Mononuclear cell (primary cell): ENCODE measurements around the gene GJC3. TPM values are rescaled to one million over a fixed set of nuclear protein-coding genes. Genes with fewer than 3 reads are reported as not detected.
"Not testable (repeated sequence)": the region's sequence is repeated elsewhere in the genome, so short reads cannot be mapped to it uniquely, and the experiment has no call there.

ENCODE experiments used
- H3K27me3 ChIP-seq: 2 replicates; pipeline ENCODE4 v1.6.0; 2011; ENCODE audit warnings: low read length, control low read depth; ENCODE audit not compliant: insufficient read depth
- H3K4me1 ChIP-seq: 2 replicates; pipeline ENCODE4 v1.5.1; 2011; ENCODE audit warnings: mild to moderate bottlenecking, low read length, control low read depth; ENCODE audit not compliant: insufficient read depth
- H3K4me3 ChIP-seq: 2 replicates; pipeline ENCODE4 v1.5.1; 2011; ENCODE audit warnings: mild to moderate bottlenecking, low read length, moderate library complexity
- H3K9me3 ChIP-seq: 2 replicates; pipeline ENCODE4 v1.5.1; 2011; ENCODE audit warnings: low read depth, mild to moderate bottlenecking, control low read depth, low read length
- total RNA-seq: library from RNA; depleted of rRNA; stranded (reverse); fragments of >200 nt; gene quantifications from one replicate; pipeline ENCODE4 v1.2.3, GENCODE V29; 2012

The GJC3 gene
- total RNA-seq, 1 donor = 0.63 TPM

GRCh38 chr7:99949645-99950228 is 20.3 kb upstream of the GJC3 start:
- Histone ChIP-seq H3K4me1 (peaks cover 17% of the 10 kb centered on the region), H3K4me3 (no peak overlapping the region), H3K9me3 (no peaks in the 10 kb centered on the region), H3K27me3 (no peaks in the 10 kb centered on the region)

- Histone ChIP-seq H3K4me1 (peaks cover 7% of the 10 kb centered on the region), H3K4me3 (no peak overlapping the region), H3K9me3 (no peaks in the 10 kb centered on the region)
Observed at GRCh38 chr7:99947608-99948007, 18.2 kb upstream of the GJC3 start.

DNA sequence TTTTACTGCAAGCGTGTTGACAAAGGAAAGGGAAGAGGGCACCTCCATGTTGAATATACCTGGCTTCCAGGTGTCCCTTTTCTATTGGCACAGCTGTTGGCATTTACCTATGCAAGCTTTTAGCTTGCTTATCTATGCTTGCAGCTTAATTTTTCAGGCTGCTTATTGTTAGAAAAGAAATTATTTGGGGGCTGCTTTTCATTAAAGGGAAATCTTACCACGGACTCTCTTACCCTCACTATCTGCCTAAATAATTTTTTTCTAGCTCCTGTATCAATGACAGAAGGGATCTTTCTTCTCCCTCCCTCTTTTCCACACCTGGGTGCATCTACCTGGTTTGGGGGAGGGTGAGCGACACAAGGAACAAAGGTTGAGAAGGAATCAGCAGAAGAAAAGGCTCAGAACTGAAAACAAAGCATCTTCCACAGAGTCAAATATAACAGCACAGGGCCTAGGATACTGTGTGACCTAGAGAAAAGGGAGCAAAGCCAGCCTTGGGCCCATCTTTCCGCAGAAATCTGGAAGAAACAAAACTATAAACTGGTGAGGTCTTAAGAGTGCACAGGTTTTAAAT is 15.2 kb upstream of the GJC3 start:
- peaks cover 3% of the 10 kb centered on the region for H3K27me3 ChIP-seq
- H3K4me3 ChIP-seq = no peak overlapping the region
- no peaks in the 10 kb centered on the region for H3K9me3 ChIP-seq
- peaks cover 7% of the 10 kb centered on the region for H3K4me1 ChIP-seq

More at GRCh38 chr7:99947608-99948007, 18.2 kb upstream of the GJC3 start:
- no peaks in the 10 kb centered on the region for H3K27me3 ChIP-seq

DNA sequence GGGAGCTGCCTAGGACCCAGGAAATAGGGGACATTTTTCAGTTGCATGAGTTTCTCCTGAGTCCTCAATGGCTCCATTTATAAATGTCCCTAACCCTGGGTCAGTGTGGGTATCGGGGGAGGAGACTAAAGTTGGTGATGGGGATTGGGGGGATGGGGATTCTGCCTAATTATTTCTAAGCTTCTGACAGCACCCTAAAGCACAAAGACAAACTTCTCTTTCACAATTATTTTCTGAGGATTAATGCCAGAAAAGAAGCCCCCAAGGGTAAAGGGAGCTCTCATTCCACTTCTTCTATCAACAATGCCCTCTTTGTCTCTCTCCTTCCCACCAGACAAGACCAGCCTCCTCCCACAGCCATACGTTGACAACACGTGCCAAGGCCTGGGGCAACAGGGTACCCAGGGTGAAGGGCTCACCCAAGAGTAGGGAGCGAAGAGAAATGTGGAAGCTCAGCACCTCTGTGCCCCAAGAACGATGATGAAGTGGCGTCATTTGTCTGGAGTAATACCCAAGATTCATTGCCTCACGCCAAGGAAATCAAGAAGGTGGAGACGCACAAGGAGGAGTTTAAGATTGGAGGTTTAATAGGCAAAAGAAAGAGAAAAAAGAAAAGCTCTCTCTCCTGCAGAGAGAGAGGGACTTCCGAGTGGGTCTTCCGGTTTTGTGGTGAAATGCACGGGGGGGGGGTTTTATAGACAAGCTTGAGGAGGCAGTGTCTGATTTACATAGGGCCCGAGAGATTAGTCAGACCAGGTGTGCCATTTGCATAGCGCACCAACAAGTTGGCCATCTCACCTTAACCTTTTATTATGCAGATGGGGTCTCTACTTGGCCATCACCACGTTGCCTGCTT is 14.4 kb upstream of the GJC3 start:
- Histone ChIP-seq H3K9me3 (peaks cover 2% of the 10 kb centered on the region), H3K4me3 (no peak overlapping the region), H3K27me3 (peaks cover 9% of the 10 kb centered on the region), H3K4me1 (peaks cover 7% of the 10 kb centered on the region)

DNA sequence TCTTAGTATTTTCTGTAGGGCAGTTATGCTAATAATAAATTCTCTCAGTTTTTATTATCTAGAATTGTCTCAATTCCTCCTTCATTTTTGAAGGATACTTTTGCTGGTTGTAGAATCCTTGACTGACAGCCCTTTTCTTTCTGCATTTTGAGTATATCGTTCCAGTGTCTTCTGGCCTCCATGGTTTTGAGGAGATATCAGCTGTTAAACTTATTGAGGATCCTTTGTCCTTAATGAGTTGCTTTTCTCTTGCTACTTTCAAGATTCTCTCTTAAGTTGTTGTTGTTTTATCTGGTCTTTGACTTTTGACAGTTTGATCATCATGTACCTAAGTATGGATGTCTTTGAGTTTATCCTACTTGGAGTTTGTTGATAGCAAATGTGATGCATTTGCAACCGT is 8.9 kb upstream of the GJC3 start:
- H3K9me3 ChIP-seq = peaks cover 13% of the 10 kb centered on the region
- H3K4me1 ChIP-seq = no peaks in the 10 kb centered on the region
- peaks cover 23% of the 10 kb centered on the region for H3K27me3 ChIP-seq
- no peak overlapping the region for H3K4me3 ChIP-seq

DNA sequence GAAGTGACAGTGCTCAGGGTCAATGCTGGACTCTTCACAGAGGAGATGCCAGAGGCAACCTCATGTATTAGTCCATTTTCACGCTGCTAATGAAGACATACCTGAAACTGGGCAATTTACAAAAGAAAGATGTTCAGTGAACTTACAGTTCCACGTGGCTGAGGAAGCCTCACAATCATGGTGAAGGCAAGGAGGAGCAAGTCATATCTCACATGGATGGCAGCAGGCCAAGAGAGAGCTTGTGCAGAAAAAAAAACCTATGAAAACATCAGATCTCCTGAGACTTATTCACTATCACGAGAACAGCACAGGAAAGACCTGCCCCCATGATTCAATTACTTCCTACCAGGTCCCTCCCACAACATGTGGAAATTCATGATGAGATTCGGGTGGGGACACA is 5.6 kb upstream of the GJC3 start:
- Histone ChIP-seq H3K27me3 (peaks cover 20% of the 10 kb centered on the region), H3K9me3 (peaks cover 13% of the 10 kb centered on the region)
- not testable (repeated sequence) for H3K4me3 ChIP-seq

DNA sequence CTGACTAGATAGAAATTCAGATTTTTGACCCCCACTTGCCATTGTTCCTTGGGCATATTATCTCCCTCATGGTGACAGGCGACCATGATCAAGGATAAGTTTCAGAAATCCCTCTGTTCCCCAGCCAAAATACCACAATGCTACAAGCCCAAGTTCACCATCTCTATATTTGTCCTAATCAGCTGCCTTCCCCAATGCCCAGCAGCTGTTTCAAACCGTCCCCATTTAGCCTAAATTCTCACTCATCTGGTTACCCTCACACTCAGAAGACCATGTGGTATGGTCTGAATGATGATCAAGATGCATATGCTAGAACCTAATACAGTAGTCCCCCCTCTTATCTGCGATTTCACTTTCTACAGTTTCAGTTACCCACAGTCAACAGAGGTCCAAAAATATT is 956 bp upstream of the GJC3 start:
- Histone ChIP-seq H3K9me3 (no peaks in the 10 kb centered on the region), H3K27me3 (peaks cover 20% of the 10 kb centered on the region), H3K4me1 (peaks cover 12% of the 10 kb centered on the region), H3K4me3 (no peak overlapping the region)

More for the DNA sequence above, 5.6 kb upstream of the GJC3 start:
- H3K4me1 ChIP-seq = not testable (repeated sequence)

DNA sequence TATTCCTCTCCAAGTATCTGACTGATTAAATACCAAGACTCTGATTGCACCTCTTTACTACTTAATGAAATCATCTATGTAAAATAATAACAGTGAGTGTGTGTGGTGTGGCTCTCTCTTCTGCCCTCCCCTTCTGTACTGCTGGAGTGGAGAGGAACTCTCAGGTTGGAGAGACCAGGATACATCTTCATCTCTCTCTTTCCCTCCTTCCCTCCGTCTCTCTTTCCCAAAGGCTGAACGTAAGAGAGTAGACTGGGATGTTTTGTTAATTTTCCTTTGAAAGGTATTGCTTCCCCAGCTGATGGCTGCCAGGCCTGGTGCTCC is 272 bp upstream of the GJC3 start:
- H3K9me3 ChIP-seq = no peaks in the 10 kb centered on the region
- H3K4me3 ChIP-seq = no peak overlapping the region
- peaks cover 12% of the 10 kb centered on the region for H3K4me1 ChIP-seq
- H3K27me3 ChIP-seq = peaks cover 20% of the 10 kb centered on the region

- H3K27me3 ChIP-seq = peaks cover 20% of the 10 kb centered on the region
- H3K4me3 ChIP-seq = no peak overlapping the region
- H3K4me1 ChIP-seq = peaks cover 12% of the 10 kb centered on the region
- H3K9me3 ChIP-seq = no peaks in the 10 kb centered on the region
Observed at GRCh38 chr7:99928188-99928587, 1.2 kb downstream of the GJC3 start.

DNA sequence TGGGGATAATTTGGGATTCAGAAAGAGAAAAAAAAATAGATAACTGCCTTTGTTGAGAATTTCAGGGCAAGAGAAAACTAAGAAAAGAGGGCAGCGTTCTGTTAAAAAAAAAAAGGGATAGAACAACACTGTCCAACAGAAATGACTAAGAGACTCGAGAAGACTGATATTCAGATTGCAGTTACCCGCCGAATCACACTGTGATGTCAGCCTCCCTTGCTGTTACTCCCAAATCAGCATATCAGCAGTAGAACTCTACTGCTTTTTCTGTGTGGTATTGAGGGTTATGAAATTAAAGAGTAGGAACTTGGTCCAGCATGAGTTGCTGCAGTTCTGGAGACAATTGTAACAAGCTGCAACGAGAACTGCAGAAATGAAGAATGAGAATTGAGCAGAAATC is 1.9 kb downstream of the GJC3 start:
- Histone ChIP-seq H3K4me3 (no peak overlapping the region), H3K27me3 (peaks cover 20% of the 10 kb centered on the region), H3K9me3 (no peaks in the 10 kb centered on the region), H3K4me1 (peaks cover 12% of the 10 kb centered on the region)

- Histone ChIP-seq H3K4me1 (peaks cover 12% of the 10 kb centered on the region), H3K27me3 (peaks cover 20% of the 10 kb centered on the region), H3K4me3 (no peak overlapping the region), H3K9me3 (no peaks in the 10 kb centered on the region)
Observed at GRCh38 chr7:99926321-99926720, 3.1 kb downstream of the GJC3 start.

DNA sequence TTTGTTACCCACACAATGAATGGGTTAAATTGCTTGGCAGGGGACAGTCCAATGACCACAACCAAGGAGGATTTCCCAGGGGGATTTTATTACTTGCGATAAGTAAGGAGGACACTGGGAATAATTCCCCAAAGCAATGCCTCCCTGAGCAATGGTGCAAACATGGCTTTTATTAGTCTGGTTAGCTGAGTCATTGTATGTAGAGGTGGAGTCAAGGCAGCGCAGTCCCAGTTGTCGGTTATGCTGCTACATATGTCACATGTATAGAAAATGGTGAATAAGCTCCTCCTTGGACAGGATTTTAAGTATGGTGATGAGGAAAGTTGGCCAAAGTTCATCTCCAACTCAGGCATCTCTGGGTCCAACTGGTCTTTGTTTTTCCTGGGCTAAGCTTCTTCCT is 6.2 kb downstream of the GJC3 start:
- H3K9me3 ChIP-seq = no peaks in the 10 kb centered on the region
- no peak overlapping the region for H3K4me3 ChIP-seq
- H3K27me3 ChIP-seq = peaks cover 15% of the 10 kb centered on the region

DNA sequence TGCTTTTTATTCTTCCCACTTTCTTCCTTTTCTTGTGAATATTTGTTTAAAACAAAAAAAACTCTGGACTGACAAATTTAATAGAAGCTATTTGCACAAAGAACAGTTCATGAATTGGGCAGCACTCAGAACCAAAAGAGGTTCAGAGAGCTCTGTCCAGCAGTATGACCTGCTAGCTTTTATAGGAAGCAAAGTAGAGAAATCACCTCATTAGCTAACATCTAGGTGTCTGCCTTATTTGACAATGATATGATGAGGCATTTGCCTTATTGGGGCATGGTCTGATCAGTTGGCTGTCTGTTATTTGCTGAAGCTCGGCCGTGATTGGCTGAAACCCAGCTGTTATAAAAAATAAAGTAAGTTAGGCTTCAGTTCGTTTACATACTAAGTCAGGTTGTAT is 9.3 kb downstream of the GJC3 start:
- peaks cover 39% of the 10 kb centered on the region for H3K4me1 ChIP-seq

More for the DNA sequence above, 6.2 kb downstream of the GJC3 start:
- peaks cover 15% of the 10 kb centered on the region for H3K4me1 ChIP-seq

GRCh38 chr7:99919814-99920112 is 9.7 kb downstream of the GJC3 start:
- Histone ChIP-seq H3K27me3 (no peaks in the 10 kb centered on the region), H3K4me1 (peaks cover 39% of the 10 kb centered on the region), H3K9me3 (no peaks in the 10 kb centered on the region), H3K4me3 (peak overlapping the region; percentile 87)

More for the DNA sequence above, 9.3 kb downstream of the GJC3 start:
- Histone ChIP-seq H3K27me3 (no peaks in the 10 kb centered on the region), H3K9me3 (no peaks in the 10 kb centered on the region), H3K4me3 (peak overlapping the region; percentile 87)

DNA sequence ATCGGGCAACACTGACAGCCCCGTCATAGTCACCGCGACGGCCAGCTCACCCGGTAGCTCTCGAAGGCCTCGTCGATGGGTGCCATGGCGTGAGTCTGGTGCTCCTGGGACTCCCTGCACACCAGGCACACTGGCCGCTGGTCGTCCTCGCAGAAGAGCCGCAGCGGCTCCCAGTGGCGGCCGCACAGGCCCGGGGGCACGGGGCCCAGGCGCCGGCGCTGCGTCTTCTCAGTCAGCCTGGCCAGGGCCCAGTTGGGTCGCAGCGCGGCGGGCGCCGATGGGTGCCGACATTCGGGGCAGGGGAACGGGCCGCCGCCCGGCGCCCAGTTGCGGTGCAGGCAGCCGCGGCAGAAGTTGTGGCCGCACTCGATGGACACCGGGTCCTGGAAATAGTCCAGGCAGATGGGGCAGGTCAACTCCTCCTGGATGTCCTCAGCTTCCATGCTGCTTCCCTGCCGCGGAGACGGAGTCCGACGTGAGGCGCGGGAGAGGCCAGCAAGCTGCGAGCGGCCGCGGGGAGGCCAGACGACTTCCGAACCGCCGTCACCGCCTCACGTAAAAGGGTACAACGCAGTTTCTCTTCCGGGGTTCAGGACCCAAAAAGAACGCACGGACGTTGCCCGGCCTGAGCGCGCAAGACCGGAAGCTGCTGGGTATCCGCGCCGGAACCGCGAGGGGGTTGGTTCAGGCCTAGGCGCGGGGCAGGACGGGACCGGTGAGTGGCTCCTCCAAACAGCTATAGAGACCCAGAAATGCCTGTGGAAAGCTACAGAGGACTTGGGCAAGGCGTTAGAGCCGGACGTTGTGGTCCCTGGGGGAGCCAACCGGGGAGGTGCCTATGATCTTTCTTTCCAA is 10.2 kb downstream of the GJC3 start, which contains the start of gene TRIM4:
TRIM4 (minus strand) TSS at position 572 of the 855 bp plus-strand sequence; CDS start at position 443, 129 bp downstream.
- Histone ChIP-seq H3K27me3 (no peaks in the 10 kb centered on the region), H3K4me1 (peaks cover 43% of the 10 kb centered on the region), H3K4me3 (peak within 1 kb of the TSS; percentile 87), H3K9me3 (no peaks in the 10 kb centered on the region)
